ENCODE measurements around the gene DGKB.

DNA sequence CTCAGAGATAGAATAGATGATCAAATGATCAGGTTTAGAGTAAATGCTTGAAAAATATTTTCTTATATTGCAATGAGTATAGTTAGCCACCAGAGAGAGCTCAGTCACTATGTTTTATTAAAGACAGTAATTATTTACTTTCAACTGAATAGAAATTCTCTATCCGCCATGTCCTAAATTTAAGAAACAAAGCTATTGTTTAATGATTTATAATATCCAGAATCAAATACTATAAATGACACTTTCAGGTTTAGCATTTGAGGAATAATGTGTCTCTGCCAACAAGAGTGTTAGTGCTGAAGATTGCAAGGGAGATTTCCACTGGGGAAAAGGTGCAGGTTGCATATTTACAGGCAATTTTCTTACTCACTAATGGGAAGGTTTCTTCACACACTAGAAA, 184.7 kb downstream of the DGKB start:
- TF ChIP-seq, protein P1, sequence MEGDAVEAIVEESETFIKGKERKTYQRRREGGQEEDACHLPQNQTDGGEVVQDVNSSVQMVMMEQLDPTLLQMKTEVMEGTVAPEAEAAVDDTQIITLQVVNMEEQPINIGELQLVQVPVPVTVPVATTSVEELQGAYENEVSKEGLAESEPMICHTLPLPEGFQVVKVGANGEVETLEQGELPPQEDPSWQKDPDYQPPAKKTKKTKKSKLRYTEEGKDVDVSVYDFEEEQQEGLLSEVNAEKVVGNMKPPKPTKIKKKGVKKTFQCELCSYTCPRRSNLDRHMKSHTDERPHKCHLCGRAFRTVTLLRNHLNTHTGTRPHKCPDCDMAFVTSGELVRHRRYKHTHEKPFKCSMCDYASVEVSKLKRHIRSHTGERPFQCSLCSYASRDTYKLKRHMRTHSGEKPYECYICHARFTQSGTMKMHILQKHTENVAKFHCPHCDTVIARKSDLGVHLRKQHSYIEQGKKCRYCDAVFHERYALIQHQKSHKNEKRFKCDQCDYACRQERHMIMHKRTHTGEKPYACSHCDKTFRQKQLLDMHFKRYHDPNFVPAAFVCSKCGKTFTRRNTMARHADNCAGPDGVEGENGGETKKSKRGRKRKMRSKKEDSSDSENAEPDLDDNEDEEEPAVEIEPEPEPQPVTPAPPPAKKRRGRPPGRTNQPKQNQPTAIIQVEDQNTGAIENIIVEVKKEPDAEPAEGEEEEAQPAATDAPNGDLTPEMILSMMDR (IDR thresholded peaks at IDR 0.05) = no peak
- no peak for TF ChIP-seq POLR2A (IDR thresholded peaks at IDR 0.05)

Measured in ovary (tissue), 3 donors.